H9 (cell line): ENCODE data around the gene NARS2. TPM values are rescaled to one million over a fixed set of nuclear protein-coding genes. Genes with fewer than 3 reads are reported as not detected.

Experiments
- DNase-seq: peaks from one replicate; pipeline ENCODE4 v3.0.0-alpha.2; 2017
- H2AFZ ChIP-seq: one replicate; pipeline ENCODE4 v1.6.1; 2013; ENCODE audit warnings: mild to moderate bottlenecking, low read length, control low read depth, moderate library complexity
- H2AK5ac ChIP-seq: 2 replicates; pipeline ENCODE4 v1.6.1; 2013; ENCODE audit warnings: low read length, control low read depth, mixed read lengths; ENCODE audit not compliant: insufficient read length
- H2BK120ac ChIP-seq: one replicate; pipeline ENCODE4 v1.6.1; 2013; ENCODE audit warnings: low read depth, mild to moderate bottlenecking, low read length, control low read depth, inconsistent platforms; ENCODE audit not compliant: poor library complexity, severe bottlenecking
- H2BK12ac ChIP-seq: 2 replicates; pipeline ENCODE4 v1.6.1; 2013; ENCODE audit warnings: low read length, control low read depth, mixed read lengths, low read depth; ENCODE audit not compliant: insufficient read length
- H2BK15ac ChIP-seq: 2 replicates; pipeline ENCODE4 v1.6.1; 2013; ENCODE audit warnings: low read depth, low read length, control low read depth
- H2BK20ac ChIP-seq: one replicate; pipeline ENCODE4 v1.6.1; 2013; ENCODE audit warnings: low read depth, mild to moderate bottlenecking, low read length, control low read depth, inconsistent platforms; ENCODE audit not compliant: poor library complexity, severe bottlenecking
- H2BK5ac ChIP-seq: 2 replicates; pipeline ENCODE4 v1.6.1; 2013; ENCODE audit warnings: low read length, control low read depth, mixed read lengths; ENCODE audit not compliant: insufficient read length
- H3K14ac ChIP-seq: 2 replicates; pipeline ENCODE4 v1.6.1; 2013; ENCODE audit warnings: low read length, control low read depth; ENCODE audit not compliant: insufficient read depth
- H3K18ac ChIP-seq: 2 replicates; pipeline ENCODE4 v1.6.1; 2013; ENCODE audit warnings: low read depth, mild to moderate bottlenecking, mixed read lengths, low read length, control low read depth; ENCODE audit not compliant: insufficient read length
- H3K23ac ChIP-seq: 2 replicates; pipeline ENCODE4 v1.6.1; 2013; ENCODE audit warnings: low read length, control low read depth, mixed read lengths, low read depth; ENCODE audit not compliant: insufficient read length
- H3K23me2 ChIP-seq: 2 replicates; pipeline ENCODE4 v1.6.1; 2013; ENCODE audit warnings: low read depth, mild to moderate bottlenecking, mixed read lengths, low read length, control low read depth; ENCODE audit not compliant: insufficient read length, poor library complexity, severe bottlenecking
- H3K27ac ChIP-seq: 2 replicates; pipeline ENCODE4 v1.5.1; 2013; ENCODE audit warnings: low read length, control low read depth, mixed read lengths, low read depth; ENCODE audit not compliant: insufficient read length
- H3K27me3 ChIP-seq: 2 replicates; pipeline ENCODE4 v1.6.1; 2013; ENCODE audit warnings: low read length, control low read depth, inconsistent platforms; ENCODE audit not compliant: insufficient read depth
- H3K4ac ChIP-seq: 2 replicates; pipeline ENCODE4 v1.6.1; 2013; ENCODE audit warnings: low read depth, mild to moderate bottlenecking, control low read depth, inconsistent platforms, low read length, moderate library complexity
- H3K4me1 ChIP-seq: 2 replicates; pipeline ENCODE4 v1.6.1; 2013; ENCODE audit warnings: low read length, control low read depth, inconsistent platforms; ENCODE audit not compliant: insufficient read depth
- H3K4me2 ChIP-seq: 2 replicates; pipeline ENCODE4 v1.6.1; 2013; ENCODE audit warnings: low read length, control low read depth, mixed read lengths; ENCODE audit not compliant: insufficient read length, insufficient read depth
- H3K56ac ChIP-seq: 2 replicates; pipeline ENCODE4 v1.6.1; 2013; ENCODE audit warnings: low read depth, mild to moderate bottlenecking, mixed read lengths, low read length, control low read depth; ENCODE audit not compliant: insufficient read length
- H3K79me1 ChIP-seq: 2 replicates; pipeline ENCODE4 v1.6.1; 2013; ENCODE audit warnings: low read depth, mild to moderate bottlenecking, moderate library complexity, low read length, control low read depth, inconsistent platforms; ENCODE audit not compliant: insufficient read depth, poor library complexity, severe bottlenecking
- H3K79me2 ChIP-seq: 2 replicates; pipeline ENCODE4 v1.6.1; 2013; ENCODE audit warnings: low read length, control low read depth, inconsistent platforms; ENCODE audit not compliant: insufficient read depth
- H3K9ac ChIP-seq: 2 replicates; pipeline ENCODE4 v1.6.1; 2013; ENCODE audit warnings: low read length, control low read depth, mixed read lengths; ENCODE audit not compliant: insufficient read length; ENCODE audit errors: extremely low read depth
- H3K9me3 ChIP-seq: one replicate; pipeline ENCODE4 v1.6.1; 2013; ENCODE audit warnings: low read depth, low read length, inconsistent platforms; ENCODE audit not compliant: control insufficient read depth
- H3T11ph ChIP-seq: one replicate; pipeline ENCODE4 v1.6.1; 2013; ENCODE audit warnings: mild to moderate bottlenecking, low read length, control low read depth, inconsistent platforms
- H4K20me1 ChIP-seq: one replicate; pipeline ENCODE4 v1.6.1; 2013; ENCODE audit not compliant: control insufficient read depth, insufficient read length, insufficient read depth
- H4K5ac ChIP-seq: 2 replicates; pipeline ENCODE4 v1.6.1; 2013; ENCODE audit warnings: low read depth, mild to moderate bottlenecking, mixed read lengths, low read length, control low read depth; ENCODE audit not compliant: insufficient read length
- H4K8ac ChIP-seq: replicated peaks from 2 replicates; pipeline ENCODE4 v1.6.1; 2013; ENCODE audit warnings: low read length, control low read depth, mixed read lengths, low read depth; ENCODE audit not compliant: insufficient read length
- H4K91ac ChIP-seq: 2 replicates; pipeline ENCODE4 v1.6.1; 2013; ENCODE audit warnings: low read depth, mild to moderate bottlenecking, moderate library complexity, mixed read lengths, low read length, control low read depth; ENCODE audit not compliant: insufficient read length
- H3K27ac Mint-ChIP-seq, 3 experiments: 2 replicates in 2 of 3; 3 replicates in 1 of 3; pipeline ENCODE4 v1.8.0; 2020 to 2021; ENCODE audit warnings: mixed read lengths in 3 of 3, mild to moderate bottlenecking in 1 of 3, moderate library complexity in 1 of 3
- H3K27me3 Mint-ChIP-seq: 2 replicates; pipeline ENCODE4 v1.8.0; 2021; ENCODE audit warnings: low read depth, mild to moderate bottlenecking, moderate library complexity, mixed read lengths
- H3K36me3 Mint-ChIP-seq, 3 experiments: 2 replicates in 2 of 3; 3 replicates in 1 of 3; pipeline ENCODE4 v1.8.0; 2020 to 2021; ENCODE audit warnings: low read depth in 3 of 3, mixed read lengths in 3 of 3; ENCODE audit not compliant: insufficient read depth in 1 of 3
- H3K4me1 Mint-ChIP-seq, 2 experiments: 2 replicates each; pipeline ENCODE4 v1.8.0; 2020; ENCODE audit warnings: mixed read lengths in 2 of 2
- H3K4me3 Mint-ChIP-seq, 2 experiments: 2 replicates in 1 of 2; 3 replicates in 1 of 2; pipeline ENCODE4 v1.8.0; 2020 to 2021; ENCODE audit warnings: mild to moderate bottlenecking in 2 of 2, mixed read lengths in 2 of 2, moderate library complexity in 1 of 2
- H3K9me3 Mint-ChIP-seq, 2 experiments: 2 replicates in 1 of 2; 3 replicates in 1 of 2; pipeline ENCODE4 v1.8.0; 2020; ENCODE audit warnings: mild to moderate bottlenecking in 2 of 2, mixed read lengths in 2 of 2, moderate library complexity in 1 of 2
- CTCF ChIP-seq: fragments of 200-600 bp; sonication (generic); conservative IDR thresholded peaks from 3 replicates; pipeline ENCODE4 v1.8.0; 2021; ENCODE audit warnings: antibody characterized with exemption, mild to moderate bottlenecking
- WGBS: extraction: QIAGEN DNeasy Blood & Tissue Kit; methylation state at CpG from one replicate; pipeline ENCODE4 v1.1.7; 2013; ENCODE audit warnings: missing lambda C conversion rate, low lambda C conversion rate, mixed read lengths; ENCODE audit not compliant: insufficient read length; ENCODE audit errors: extremely low coverage; 5-methylcytosine and 5-hydroxymethylcytosine counted together
- total RNA-seq: library from RNA; stranded (reverse); gene quantifications from 2 replicates; pipeline ENCODE4 v1.2.1, GENCODE V29; 2021

Gene NARS2
- total RNA-seq, 1 experiment from 2014 or later: 29.7 TPM

- Histone ChIP-seq H3K23me2 (no peaks in the 10 kb centered on the region), H2BK20ac (no peak overlapping the region), H3K79me2 (no peaks in the 10 kb centered on the region), H3K18ac (no peak overlapping the region), H4K8ac (no peak overlapping the region), H3K27me3 (no peaks in the 10 kb centered on the region), H3K79me1 (no peaks in the 10 kb centered on the region), H3K4me1 (no peaks in the 10 kb centered on the region), H3K9ac (no peak overlapping the region), H2BK12ac (no peak overlapping the region), H4K20me1 (no peaks in the 10 kb centered on the region), H2AK5ac (no peak overlapping the region), H3K4me2 (no peak overlapping the region), H3K23ac (no peak overlapping the region), H4K5ac (no peak overlapping the region), H2BK5ac (no peak overlapping the region), H3K14ac (no peak overlapping the region), H3K27ac (no peak overlapping the region), H3K4ac (no peak overlapping the region), H3K56ac (no peak overlapping the region), H2BK120ac (no peak overlapping the region), H2BK15ac (no peak overlapping the region), H2AFZ (no peak overlapping the region), H4K91ac (no peak overlapping the region), H3K9me3 (no peaks in the 10 kb centered on the region), H3T11ph (no peak overlapping the region)
- Mint-ChIP-seq H3K27me3 (no peaks in the 10 kb centered on the region), H3K36me3 (peaks cover 0 to 1% (median 0%) of the 10 kb centered on the region in 3 experiments; a peak in 1 of 7 replicates), H3K4me3 (no peak overlapping the region), H3K9me3 (no peaks in the 10 kb centered on the region), H3K27ac (peak overlapping the region in 1 of 3 experiments; percentile 43; a peak in 1 of 7 replicates), H3K4me1 (no peaks in the 10 kb centered on the region)
- DNase-seq: no peak
- WGBS: no CpG with 5 or more reads among the region's 4 CpGs
- TF ChIP-seq CTCF: no peak
Observed at GRCh38 chr11:78449866-78450265, 124.8 kb downstream of the NARS2 start.
